ENCODE data around the gene AIG1. TPM values are rescaled to one million over a fixed set of nuclear protein-coding genes. Genes with fewer than 3 reads are reported as not detected.

Gene AIG1
- total and polyA plus RNA-seq, 2 donors (not counting 1 experiment from before 2014, with no cell fraction given) = 40.6 to 42.2 TPM

- no peak overlapping the region for H3K27ac ChIP-seq (ENCODE audit: insufficient read depth, low read length)
- no peaks in the 10 kb centered on the region for H3K9me3 ChIP-seq (ENCODE audit: control insufficient read depth, insufficient read depth, low read depth, low read length)
- H3K4me2 ChIP-seq (ENCODE audit: extremely low read depth, insufficient read depth, low read length) = no peak overlapping the region
- H3K79me2 ChIP-seq (ENCODE audit: control insufficient read depth, insufficient read depth, low read length) = no peaks in the 10 kb centered on the region
- H3K36me3 ChIP-seq (ENCODE audit: control insufficient read depth, insufficient read depth, low read length) = no peaks in the 10 kb centered on the region
- no peak for DNase-seq (ENCODE audit: low read depth in 2 of 2)
- TF ChIP-seq EZH2 (IDR thresholded peaks at IDR 0.05; ENCODE audit: low read length, missing control alignments) (no peak), CTCF (conservative IDR thresholded peaks at IDR 0.05 in 1 of 2, IDR thresholded peaks at IDR 0.05 in 1 of 2; ENCODE audit: low read depth in 1 of 2, low read length in 2 of 2) (no peak)
- no peak overlapping the region for H3K4me3 ChIP-seq (replicated peaks in 1 of 4; ENCODE audit: control extremely low read depth in 1 of 4, insufficient read depth in 1 of 4, low read depth in 3 of 4, low read length in 4 of 4)
- no peak overlapping the region for H3K9ac ChIP-seq (ENCODE audit: insufficient read depth, low read length)
- H3K4me1 ChIP-seq (ENCODE audit: control insufficient read depth, extremely low read depth, insufficient read depth, low read length) = no peaks in the 10 kb centered on the region
- no peaks in the 10 kb centered on the region for H4K20me1 ChIP-seq (ENCODE audit: control insufficient read depth, extremely low read depth, insufficient read depth, low read length)
- H3K27me3 ChIP-seq (ENCODE audit: control insufficient read depth, insufficient read depth, low read length) = no peaks in the 10 kb centered on the region
- H2AFZ ChIP-seq (ENCODE audit: low read length) = no peak overlapping the region
These were observed 295.6 kb downstream of the AIG1 start for GRCh38 chr6:143356101-143356880.

GRCh38 chr6:143357152-143357551 lies 296.5 kb downstream of the AIG1 start:
- H3K4me1 ChIP-seq (ENCODE audit: control insufficient read depth, extremely low read depth, insufficient read depth, low read length) = no peaks in the 10 kb centered on the region
- TF ChIP-seq CTCF (conservative IDR thresholded peaks at IDR 0.05 in 1 of 2, IDR thresholded peaks at IDR 0.05 in 1 of 2; ENCODE audit: low read depth in 1 of 2, low read length in 2 of 2) (no peak), EZH2 (IDR thresholded peaks at IDR 0.05; ENCODE audit: low read length, missing control alignments) (no peak)
- no peak for DNase-seq (ENCODE audit: low read depth in 2 of 2)

GRCh38 chr6:143357561-143358255 lies 297.0 kb downstream of the AIG1 start:
- H3K27me3 ChIP-seq (ENCODE audit: control insufficient read depth, insufficient read depth, low read length) = no peaks in the 10 kb centered on the region
- H3K9ac ChIP-seq (ENCODE audit: insufficient read depth, low read length) = no peak overlapping the region
- no peak overlapping the region for H3K4me2 ChIP-seq (ENCODE audit: extremely low read depth, insufficient read depth, low read length)
- H3K9me3 ChIP-seq (ENCODE audit: control insufficient read depth, insufficient read depth, low read depth, low read length) = no peaks in the 10 kb centered on the region
- H4K20me1 ChIP-seq (ENCODE audit: control insufficient read depth, extremely low read depth, insufficient read depth, low read length) = no peaks in the 10 kb centered on the region
- H2AFZ ChIP-seq (ENCODE audit: low read length) = no peak overlapping the region
- DNase-seq (ENCODE audit: low read depth in 2 of 2) = peak in 1 of 2 donors; percentile 26
- no peak overlapping the region for H3K27ac ChIP-seq (ENCODE audit: insufficient read depth, low read length)
- H3K4me3 ChIP-seq (replicated peaks in 1 of 4; ENCODE audit: control extremely low read depth in 1 of 4, insufficient read depth in 1 of 4, low read depth in 3 of 4, low read length in 4 of 4) = no peak overlapping the region
- H3K79me2 ChIP-seq (ENCODE audit: control insufficient read depth, insufficient read depth, low read length) = no peaks in the 10 kb centered on the region
- no peaks in the 10 kb centered on the region for H3K36me3 ChIP-seq (ENCODE audit: control insufficient read depth, insufficient read depth, low read length)
- TF ChIP-seq EZH2 (IDR thresholded peaks at IDR 0.05; ENCODE audit: low read length, missing control alignments) = no peak
- TF ChIP-seq CTCF (conservative IDR thresholded peaks at IDR 0.05 in 1 of 2, IDR thresholded peaks at IDR 0.05 in 1 of 2; ENCODE audit: low read depth in 1 of 2, low read length in 2 of 2) = no peak
- H3K4me1 ChIP-seq (ENCODE audit: control insufficient read depth, extremely low read depth, insufficient read depth, low read length) = no peaks in the 10 kb centered on the region

More at GRCh38 chr6:143357152-143357551, 296.5 kb downstream of the AIG1 start:
- Histone ChIP-seq H3K9ac (ENCODE audit: insufficient read depth, low read length) (no peak overlapping the region), H3K4me2 (ENCODE audit: extremely low read depth, insufficient read depth, low read length) (no peak overlapping the region), H3K79me2 (ENCODE audit: control insufficient read depth, insufficient read depth, low read length) (no peaks in the 10 kb centered on the region), H3K4me3 (replicated peaks in 1 of 4; ENCODE audit: control extremely low read depth in 1 of 4, insufficient read depth in 1 of 4, low read depth in 3 of 4, low read length in 4 of 4) (no peak overlapping the region), H3K27me3 (ENCODE audit: control insufficient read depth, insufficient read depth, low read length) (no peaks in the 10 kb centered on the region), H3K9me3 (ENCODE audit: control insufficient read depth, insufficient read depth, low read depth, low read length) (no peaks in the 10 kb centered on the region), H3K36me3 (ENCODE audit: control insufficient read depth, insufficient read depth, low read length) (no peaks in the 10 kb centered on the region), H2AFZ (ENCODE audit: low read length) (no peak overlapping the region), H4K20me1 (ENCODE audit: control insufficient read depth, extremely low read depth, insufficient read depth, low read length) (no peaks in the 10 kb centered on the region), H3K27ac (ENCODE audit: insufficient read depth, low read length) (no peak overlapping the region)
